B cell (primary cell): ENCODE results near the gene GINS3.

Experiments used
- EZH2 ChIP-seq: IDR thresholded peaks from 2 replicates; pipeline ENCODE4 v1.6.1; 2012; ENCODE audit warnings: borderline replicate concordance, low read depth, mild to moderate bottlenecking, moderate library complexity, low read length; ENCODE audit not compliant: insufficient read depth, poor library complexity, severe bottlenecking
- TF ChIP-seq, protein P1 (sequence below): fragments of 200-600 bp; IDR thresholded peaks from one replicate; pipeline ENCODE4 v1.8.0; 2022; ENCODE audit warnings: antibody characterized with exemption, mild to moderate bottlenecking

DNA sequence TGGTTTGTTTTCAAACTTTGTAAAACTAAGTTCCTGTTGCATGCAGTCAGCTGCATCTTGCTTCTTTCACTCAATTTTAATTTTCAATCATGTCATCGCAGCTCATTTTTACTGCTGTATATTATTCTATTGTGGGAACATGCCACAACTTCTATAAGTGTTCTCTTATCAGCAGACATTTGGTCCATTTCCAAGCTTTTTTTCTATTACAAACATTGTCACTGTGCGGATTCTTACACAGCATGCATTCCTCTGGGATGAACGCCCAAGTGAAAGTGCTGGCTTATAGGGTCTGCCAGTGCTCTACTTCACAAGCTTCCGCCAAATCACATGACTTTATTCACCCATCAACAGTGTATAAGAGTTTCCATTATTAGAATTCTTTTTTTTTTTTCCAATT is 22.7 kb downstream of the GINS3 start:
- TF ChIP-seq EZH2: no peak
- TF ChIP-seq, protein P1, sequence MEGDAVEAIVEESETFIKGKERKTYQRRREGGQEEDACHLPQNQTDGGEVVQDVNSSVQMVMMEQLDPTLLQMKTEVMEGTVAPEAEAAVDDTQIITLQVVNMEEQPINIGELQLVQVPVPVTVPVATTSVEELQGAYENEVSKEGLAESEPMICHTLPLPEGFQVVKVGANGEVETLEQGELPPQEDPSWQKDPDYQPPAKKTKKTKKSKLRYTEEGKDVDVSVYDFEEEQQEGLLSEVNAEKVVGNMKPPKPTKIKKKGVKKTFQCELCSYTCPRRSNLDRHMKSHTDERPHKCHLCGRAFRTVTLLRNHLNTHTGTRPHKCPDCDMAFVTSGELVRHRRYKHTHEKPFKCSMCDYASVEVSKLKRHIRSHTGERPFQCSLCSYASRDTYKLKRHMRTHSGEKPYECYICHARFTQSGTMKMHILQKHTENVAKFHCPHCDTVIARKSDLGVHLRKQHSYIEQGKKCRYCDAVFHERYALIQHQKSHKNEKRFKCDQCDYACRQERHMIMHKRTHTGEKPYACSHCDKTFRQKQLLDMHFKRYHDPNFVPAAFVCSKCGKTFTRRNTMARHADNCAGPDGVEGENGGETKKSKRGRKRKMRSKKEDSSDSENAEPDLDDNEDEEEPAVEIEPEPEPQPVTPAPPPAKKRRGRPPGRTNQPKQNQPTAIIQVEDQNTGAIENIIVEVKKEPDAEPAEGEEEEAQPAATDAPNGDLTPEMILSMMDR: no peak
